Measurements from ENCODE around the gene KCNK15.

GRCh38 chr20:44722990-44723389, 22.7 kb upstream of the KCNK15 start:
- TF ChIP-seq CTCF (conservative IDR thresholded peaks at IDR 0.05; ENCODE audit: low read depth, low read length) = no peak
- TF ChIP-seq EZH2phosphoT487 (IDR thresholded peaks at IDR 0.05; ENCODE audit: borderline replicate concordance, low read length) = no peak
- TF ChIP-seq EZH2 (IDR thresholded peaks at IDR 0.05; ENCODE audit: low read length, unreplicated experiment) = no peak
